Measurements from ENCODE around the gene TMCC1. TPM values are rescaled to one million over a fixed set of nuclear protein-coding genes. Genes with fewer than 3 reads are reported as not detected.
A peak's percentile ranks its signal among the peaks of the same experiment; 100 is the strongest.
"Not testable (repeated sequence)": the region's sequence is repeated elsewhere in the genome, so short reads cannot be mapped to it uniquely, and the experiment has no call there.

The TMCC1 gene
- total RNA-seq, 1 experiment from 2014 or later: 11.1 TPM

DNA sequence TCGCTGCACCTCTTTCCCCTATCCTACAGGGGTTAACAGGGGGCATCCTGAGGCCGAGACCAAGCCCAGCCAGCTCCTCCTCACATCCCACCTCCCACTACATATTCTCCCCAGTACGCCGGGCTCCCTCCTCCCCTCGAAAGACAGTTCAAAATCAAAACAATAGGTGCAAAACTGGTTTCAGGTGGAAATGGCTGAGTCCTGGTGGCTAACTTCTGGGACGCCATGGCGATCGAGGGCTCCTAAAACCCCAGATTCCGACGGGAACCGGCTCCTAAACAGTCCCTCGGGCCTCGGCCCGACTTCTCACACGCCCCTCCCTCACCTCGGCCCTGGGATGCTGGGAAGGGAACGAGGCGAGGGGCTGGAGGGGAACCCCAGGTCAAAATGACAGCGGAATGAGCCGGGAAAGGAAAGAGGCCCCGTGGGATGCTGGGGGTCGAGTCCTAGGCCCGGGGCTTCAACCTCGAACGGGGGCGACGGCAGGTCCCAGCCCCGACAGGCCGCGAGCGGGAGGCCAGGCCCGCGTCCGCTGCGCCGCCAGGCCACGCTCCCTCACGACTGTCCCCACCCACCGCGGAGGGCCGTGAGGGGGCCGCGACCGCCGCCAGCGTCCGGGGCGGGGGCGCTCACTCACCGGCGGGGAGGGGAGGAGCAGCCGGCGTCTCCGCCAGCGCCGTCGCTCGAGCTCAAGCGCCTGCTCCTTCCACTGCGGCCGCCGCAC lies 492 bp downstream of the TMCC1 start:
- peak; percentile 19 for DNase-seq (ENCODE audit: low spot score)

DNA sequence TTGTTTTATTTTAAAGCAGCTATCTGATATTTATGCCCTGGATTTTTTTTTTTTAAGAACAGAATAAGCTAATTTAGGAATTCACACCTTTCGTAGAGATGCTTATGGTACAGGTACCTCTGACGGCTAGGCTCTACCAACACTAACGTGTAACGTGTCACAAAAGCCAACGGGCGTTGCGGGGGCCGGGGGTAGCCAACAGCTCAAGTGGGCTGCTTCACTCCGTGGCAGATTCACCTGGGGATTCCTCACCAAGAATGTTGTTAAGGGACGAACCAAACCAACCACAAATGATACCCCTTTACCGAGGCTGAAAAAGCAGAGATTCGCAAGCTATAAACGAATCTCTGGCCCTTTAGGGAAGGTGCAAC lies 1.0 kb downstream of the TMCC1 start:
- no peak for DNase-seq (ENCODE audit: low spot score)

DNA sequence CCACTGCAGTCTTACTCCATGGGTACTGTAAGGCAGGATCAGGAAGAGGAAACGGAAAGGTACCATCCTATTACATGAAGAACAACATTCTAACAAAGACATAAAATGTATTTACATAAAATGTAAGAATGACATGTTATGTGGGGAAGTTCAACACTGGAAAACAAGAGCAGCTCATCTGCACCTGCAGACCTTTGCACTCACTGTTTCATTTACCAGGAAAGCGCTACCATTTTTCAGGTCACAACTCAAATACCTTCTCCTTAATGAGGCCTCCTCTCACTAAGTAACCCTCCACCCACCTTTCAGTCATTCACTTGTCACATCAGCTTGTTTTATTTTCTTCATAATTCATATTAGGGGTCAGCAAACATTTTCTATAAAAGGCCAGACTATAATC lies 2.6 kb downstream of the TMCC1 start:
- DNase-seq (ENCODE audit: low spot score): no peak

DNA sequence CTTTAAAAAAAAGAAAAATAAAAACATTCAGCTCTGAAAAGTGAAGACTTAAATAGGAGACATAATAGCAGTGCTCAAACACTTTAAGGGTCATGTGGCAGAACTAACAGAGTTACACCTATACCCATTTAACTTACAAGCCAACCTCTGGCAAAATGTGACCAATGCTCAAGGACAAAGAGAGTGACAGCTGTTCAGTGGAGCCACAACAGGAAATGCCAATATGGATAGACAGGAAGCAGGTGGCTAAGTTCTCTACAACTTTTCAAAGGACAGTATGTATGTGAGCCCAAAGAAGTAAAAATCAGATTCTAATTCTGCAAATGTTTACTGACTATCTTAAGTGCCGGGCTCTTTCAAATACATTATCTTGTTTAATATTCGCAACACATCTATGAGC lies 3.4 kb downstream of the TMCC1 start:
- no peak for DNase-seq (ENCODE audit: low spot score)

DNA sequence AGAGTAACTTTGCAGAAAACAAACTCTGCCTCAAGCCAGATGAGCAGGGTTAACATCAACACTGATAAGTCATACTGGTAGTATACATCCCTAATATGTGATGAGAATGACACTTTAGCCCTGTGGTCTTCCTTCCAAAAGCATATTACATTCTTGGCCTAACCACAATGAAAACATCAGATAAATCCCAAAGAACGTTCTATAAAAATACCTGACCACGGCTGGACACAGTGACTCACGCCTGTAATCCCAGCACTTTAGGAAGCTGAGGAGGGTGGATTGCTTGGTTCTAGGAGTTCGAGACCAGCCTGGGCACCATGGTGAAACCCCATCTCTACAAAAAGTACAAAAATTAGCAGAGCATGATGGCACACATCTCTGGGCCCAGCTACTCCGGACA lies 4.7 kb downstream of the TMCC1 start:
- peak; percentile 91 for DNase-seq (ENCODE audit: low spot score)

DNA sequence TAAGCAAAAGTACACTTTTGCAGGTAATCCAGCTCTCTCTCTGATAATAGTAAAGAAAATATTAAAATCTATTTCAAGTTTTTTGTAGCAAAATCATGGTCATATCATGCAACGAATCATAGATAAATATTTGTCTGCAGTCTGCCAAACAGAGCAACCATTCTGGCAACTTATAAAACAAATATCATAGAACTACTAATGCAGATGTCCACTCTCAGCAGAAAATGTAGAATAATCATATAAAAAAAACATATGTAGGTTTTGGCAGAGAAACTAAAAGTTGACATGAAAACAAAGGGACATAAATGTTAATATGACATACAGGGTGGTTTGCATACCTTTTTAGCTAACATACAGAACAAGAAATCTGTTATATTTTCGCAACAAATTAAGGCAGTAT lies 12.2 kb downstream of the TMCC1 start:
- DNase-seq (ENCODE audit: low spot score): no peak

DNA sequence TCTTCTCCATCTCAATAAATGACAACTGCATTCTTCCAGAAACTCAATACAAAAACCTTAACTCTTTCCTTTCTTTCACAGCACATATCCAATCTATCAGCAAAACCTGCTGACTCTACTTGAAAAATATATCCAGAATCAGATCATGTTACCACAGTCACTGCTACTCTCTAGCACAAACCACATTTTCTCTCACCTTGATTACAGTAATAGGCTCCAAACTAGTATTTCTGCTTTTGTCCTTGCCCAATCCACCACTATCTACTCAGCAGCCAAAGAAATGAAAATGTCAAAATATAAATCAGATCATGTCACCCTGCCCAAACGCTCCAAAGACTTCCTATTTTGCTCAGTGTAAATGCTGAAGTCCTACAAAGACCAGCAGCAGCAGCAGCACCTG lies 15.2 kb downstream of the TMCC1 start:
- no peak for DNase-seq (ENCODE audit: low spot score)

DNA sequence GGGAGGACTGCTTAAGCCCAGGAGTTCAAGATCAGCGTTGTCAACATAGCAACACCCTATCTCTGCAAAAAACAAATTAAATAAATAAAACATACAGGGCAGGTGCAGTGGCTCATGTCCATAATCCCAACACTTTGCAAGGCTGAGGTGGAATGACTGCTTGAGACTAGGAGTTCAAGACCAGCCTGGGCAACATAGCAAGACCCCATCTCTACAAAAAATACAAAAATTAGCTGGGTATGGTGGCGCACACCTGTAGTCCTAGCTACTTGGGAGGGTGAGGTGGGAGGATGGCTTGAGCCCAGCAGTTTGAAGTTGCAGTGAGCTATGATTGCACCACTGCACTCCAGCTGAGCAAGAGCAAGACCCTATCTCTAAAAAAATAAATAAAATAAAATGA lies 19.0 kb downstream of the TMCC1 start:
- not testable (repeated sequence) for DNase-seq (ENCODE audit: low spot score)

DNA sequence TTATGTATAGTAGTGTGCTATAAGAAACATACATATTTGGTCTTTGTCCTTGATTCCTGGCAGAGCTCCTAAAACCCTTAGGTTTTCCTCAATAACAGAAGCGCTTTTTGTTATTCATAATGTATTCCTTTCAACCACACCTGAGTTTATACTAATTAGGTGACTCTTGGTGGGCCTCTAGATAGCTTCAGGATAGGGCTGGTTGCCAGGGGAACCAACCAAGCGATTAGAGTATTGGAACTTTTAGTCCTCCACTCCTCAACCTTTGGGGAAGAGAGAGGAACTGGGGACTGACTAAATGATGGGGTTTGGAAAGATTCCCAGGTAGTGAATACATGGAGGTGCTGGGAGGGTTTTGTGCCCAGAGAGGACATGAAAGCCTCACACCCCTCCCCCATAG lies 24.6 kb downstream of the TMCC1 start:
- DNase-seq (ENCODE audit: low spot score): no peak

DNA sequence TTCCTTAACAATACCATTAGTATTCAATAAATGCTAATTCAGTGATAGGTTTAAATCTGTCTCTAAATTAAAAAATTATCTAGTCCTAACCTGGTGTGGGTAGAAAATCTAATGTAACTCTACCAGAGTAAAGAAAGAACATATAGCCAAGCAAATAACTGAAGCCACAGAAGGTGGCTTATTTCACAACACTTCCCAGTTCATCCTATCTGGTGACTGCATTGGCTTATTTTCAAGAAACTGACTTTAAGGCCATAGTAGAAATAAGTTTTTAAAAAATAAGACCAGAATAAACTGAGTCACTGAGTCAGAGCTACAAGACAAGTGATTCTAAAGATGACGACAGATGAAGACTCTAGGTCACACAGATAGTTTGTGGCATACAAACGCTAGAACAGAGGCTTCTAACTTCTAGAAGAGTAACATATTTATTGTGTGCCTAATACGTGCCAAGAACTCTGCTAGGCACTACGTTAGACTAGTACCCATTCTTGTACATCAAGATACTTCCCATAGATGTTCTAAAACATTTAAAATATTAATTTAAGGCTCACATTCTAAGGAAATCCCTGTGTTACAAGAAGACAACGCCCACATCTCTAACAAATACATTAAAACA lies 25.9 kb downstream of the TMCC1 start:
- DNase-seq (ENCODE audit: low spot score): no peak

DNA sequence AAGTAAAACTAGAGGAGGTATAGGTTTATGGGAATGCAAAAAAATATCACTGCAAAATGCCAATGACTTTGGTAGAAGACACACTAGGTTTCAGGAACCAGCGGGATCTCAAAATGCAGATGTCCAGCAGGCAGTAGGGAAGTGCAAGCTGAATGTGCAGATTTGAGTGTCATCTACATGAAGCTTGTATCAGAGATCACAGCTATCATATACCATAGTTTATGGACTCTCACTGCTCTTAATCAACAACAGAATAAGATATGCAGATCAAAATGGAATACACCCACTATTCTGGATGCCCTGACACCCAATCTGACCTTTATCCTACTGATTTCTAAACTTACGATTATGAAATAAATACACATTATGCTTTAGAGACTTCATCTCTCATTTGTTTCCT lies 27.7 kb downstream of the TMCC1 start:
- no peak for DNase-seq (ENCODE audit: low spot score)

DNA sequence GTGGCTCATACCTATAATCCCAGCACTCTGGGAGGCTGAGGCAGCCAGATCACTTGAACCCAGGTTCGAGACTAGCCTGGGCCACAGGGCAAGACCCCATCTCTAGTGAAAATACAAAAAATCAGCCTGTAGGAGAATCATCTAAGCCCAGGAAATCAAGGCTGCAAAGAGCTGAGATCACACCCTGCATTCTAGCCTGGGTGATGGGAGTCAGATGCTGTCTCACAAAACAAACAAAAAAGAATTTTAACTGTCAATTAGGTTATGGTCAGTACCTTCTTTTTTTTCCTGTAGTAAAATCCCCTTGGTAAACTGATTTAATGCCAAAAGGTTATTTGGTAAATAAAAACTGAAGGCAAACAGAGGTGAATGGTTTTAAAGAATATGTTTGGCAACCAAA lies 29.0 kb downstream of the TMCC1 start:
- no peak for DNase-seq (ENCODE audit: low spot score)

DNA sequence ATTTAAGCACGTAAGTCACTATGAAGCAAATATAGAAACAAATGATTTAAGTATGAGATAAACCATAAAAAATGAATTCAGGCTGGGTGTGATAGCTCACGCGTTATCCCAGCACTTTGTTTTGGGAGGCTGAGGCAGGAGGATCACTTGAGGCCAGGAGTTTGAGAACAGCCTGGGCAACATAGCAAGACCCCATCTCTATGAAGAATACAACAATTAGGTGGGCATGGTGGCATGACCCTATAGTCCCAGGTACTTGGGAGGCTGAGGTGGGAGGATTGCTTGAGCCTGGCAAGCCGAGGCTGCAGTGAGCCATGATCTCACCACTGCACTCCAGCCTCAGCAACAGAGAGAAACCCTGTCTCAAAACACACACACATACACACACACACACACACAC lies 34.2 kb downstream of the TMCC1 start:
- no peak for DNase-seq (ENCODE audit: low spot score)

DNA sequence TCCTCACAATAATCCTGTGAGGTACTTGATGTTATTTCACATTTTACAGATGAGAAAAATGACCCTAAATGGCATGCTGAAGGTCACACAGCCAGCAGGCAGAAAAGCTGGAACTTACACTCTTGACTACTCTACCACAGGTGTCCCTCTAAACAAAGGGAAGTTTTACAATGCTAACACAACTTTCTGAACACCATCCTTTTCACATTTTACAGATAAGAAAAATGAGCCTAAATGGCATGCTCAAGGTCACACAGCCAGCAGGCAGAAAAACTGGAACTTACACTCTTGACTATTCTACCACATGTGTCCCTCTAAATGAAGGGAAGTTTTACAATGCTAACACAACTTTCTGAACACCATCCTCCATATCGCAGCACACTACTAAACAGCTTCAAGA lies 35.6 kb downstream of the TMCC1 start:
- DNase-seq (ENCODE audit: low spot score): no peak

DNA sequence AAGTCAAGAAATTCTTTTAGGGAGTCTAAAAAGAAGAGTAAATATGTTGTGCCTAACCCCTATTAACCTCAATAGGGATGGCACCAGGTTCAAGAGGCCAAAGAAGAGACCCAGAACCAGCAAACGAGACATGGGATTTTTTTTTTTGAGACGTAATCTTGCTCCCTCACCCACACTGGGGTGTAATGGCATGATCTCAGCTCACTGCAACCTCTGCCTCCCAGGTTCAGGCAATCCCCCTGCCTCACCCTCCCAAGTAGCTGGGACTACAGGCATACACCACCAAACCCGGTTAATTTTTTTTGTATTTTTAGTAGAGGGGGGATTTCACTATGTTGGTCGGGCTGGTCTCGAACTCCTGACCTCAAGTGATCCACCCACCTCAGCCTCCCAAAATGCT lies 36.7 kb downstream of the TMCC1 start:
- not testable (repeated sequence) for DNase-seq (ENCODE audit: low spot score)

DNA sequence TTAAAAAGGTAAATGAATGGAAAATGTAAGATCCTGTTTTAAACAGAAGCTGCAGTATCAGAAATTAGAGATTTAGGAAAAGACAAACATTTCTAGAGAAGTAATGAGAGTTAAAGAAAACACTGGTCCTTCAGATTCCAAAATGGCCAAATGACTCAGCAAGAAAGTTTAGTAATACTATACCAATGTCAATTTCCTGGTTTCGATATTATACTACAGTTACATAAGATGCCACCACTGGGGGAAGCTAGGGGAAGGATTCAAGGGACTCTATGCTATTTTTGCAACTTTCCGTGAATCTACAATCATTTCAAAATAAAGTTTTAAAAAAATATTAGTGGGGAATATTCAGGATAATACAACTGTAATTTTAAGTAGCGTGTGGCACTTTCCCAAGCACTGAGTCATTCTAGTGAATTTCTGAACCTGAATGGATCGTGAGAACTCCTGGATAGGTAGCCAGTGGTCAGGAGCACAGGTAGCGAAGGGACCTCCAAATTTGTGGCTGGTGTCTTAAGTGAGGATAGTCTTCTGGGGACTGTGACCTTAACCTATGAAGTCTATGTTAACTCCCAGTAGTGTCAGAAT lies 37.6 kb downstream of the TMCC1 start:
- DNase-seq (ENCODE audit: low spot score): peak; percentile 76

DNA sequence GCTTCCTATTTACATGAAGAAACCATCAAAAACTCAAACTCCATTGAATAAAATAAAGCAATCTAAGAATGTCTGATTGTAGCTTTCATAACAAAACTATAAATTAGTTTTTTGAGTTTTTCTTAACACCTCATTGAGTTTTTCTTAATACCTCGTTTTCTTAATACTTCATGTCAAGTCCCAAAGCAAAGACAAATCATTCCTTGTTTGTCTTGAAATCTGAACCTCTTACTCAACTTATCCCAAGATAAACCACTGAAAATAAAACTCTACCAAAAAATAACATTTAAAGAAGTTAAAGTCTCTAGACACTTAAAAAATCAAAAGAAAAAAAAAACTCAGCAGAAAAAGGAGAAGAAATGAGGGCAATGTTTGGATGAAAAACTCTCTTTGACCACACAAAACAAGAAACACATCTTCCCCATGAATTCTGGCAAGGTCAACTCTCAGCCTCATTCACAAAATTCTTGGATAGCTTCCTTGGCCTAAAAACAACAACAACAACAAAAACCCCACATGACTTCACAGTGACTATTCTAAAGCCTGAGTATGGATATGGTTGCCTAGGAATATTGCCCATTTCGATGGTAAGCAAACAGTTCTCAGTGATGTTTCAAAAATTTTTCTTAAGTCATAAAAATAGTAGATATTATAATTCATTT lies 38.2 kb downstream of the TMCC1 start:
- DNase-seq (ENCODE audit: low spot score): peak; percentile 20

DNA sequence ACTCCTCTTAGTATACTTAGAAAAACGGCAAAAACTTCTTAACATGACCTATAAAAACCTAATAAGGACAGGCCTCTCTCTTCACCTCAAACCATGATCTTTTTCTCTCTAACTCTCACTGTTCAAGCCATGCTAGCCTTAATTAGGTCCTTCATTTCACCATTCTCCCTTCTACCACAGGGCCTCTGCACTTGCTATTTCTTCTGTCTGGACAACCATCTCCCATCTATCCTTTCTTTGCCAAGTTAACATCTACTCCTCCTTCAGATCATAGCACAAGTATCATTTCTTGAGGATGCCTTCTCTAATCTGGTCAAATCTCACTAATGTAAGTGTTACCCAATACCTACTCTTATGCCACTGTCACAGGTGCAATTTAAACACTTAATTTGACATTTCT lies 39.1 kb downstream of the TMCC1 start:
- no peak for DNase-seq (ENCODE audit: low spot score)

DNA sequence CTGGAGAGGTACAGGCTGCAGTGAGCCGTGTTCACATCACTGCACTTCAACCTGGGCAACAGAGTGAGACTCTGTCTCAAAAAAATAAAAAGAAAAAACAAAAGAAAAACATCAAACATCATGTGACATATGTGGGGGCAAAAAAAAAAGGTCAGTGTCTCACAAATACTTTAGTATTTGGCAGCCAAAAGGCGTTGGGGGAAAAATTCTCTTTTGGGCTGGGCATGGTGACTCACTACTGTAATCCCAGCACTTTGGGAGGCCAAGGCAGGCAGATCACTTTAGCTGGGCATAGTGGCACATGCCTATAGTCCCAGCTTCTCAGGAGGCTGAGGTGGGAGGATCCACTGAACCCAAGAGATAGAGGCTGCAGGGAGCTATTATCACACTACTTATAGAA lies 47.6 kb downstream of the TMCC1 start:
- no peak for DNase-seq (ENCODE audit: low spot score)

DNA sequence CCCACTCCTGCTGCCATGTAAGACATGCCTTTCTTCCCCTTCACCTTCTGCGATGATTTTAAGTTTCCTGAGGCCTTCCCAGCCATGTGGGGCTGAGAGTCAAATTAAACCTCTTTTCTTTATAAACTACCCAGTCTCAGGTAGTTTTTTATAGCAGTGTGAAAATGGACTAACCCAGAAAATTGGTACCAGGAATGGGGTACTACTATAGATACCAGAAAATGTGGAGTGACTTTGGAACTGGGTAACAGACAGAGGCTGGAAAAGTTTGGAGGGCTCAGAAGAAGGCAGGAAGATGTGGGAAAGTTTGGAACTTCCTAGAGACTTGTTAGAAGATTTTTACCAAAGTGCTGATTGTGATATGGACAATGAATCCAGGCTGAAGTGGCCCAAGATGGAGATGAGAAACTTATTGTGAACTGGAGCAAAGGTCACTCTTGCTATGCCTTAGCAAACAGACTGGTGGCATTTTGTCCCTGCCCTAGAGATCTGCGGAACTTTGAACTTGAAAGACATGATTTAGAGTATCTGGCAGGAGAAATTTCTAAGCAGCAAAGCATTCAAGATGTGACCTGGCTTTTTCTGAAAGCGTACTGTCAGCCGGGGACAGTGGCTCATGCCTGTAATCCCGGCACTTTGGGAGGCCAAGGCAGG lies 52.7 kb downstream of the TMCC1 start:
- DNase-seq (ENCODE audit: low spot score): no peak

DNA sequence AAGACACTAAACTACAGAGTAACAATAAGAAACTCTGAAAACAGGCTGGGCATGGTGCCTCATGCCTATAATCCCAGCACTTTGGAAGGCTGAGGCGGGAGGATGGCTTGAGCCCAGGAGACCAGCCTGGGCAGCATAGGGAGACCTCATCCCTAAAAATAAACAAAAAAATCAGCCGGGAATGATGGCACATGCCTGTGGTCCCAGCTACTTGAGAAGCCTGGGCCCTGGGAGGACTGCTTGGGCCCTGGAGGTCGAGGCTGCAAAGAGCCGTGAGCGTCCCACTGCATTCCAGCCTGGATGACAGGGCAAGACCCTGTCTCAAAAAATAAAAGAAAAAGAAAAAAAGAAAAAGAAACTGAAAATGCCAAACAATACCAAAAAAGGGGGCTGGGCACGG lies 55.4 kb downstream of the TMCC1 start:
- DNase-seq (ENCODE audit: low spot score): peak; percentile 10

DNA sequence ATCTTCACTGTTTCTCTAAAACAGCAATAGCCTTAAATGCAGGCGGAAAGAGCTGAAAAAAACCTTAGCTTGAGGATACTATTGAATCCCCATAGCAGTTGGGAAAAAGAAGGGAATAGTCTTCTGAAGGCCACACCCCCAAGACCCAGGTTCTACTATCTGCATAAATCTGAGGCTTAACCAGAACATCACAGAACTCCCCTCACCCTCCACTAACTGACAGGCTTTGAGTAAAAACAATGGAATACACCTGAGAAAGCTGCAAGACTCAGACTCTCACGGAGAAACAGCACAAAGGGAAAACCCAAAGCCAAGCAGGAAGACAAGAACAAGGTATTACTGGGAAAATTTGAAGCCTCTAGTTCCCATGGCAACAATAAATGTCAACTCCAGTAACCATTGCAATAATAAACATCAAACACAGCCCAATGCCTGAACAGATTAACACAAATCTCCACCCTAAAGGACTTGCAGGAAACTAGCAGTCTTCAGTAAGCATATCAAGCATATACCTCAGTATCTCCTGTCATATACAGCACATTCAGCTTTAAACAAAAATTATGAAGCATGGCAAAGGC lies 56.4 kb downstream of the TMCC1 start:
- DNase-seq (ENCODE audit: low spot score): no peak
